Eye (tissue), 1 donor: ENCODE results near the gene OSBPL9.
"Not testable (repeated sequence)": the region's sequence is repeated elsewhere in the genome, so short reads cannot be mapped to it uniquely, and the experiment has no call there.

Experiments used
- DNase-seq: peaks from one replicate; pipeline ENCODE4 v3.0.0-alpha.2; 2015

The OSBPL9 gene

GRCh38 chr1:51717842-51718241 is 101.0 kb downstream of the OSBPL9 start:
- no peak for DNase-seq

GRCh38 chr1:51719146-51719545 is 102.3 kb downstream of the OSBPL9 start:
- DNase-seq = no peak

GRCh38 chr1:51724797-51725196 is 107.9 kb downstream of the OSBPL9 start:
- DNase-seq = no peak

- no peak for DNase-seq
Observed at GRCh38 chr1:51726051-51726450, 109.2 kb downstream of the OSBPL9 start.

GRCh38 chr1:51726544-51727225 is 109.8 kb downstream of the OSBPL9 start:
- no peak for DNase-seq

DNA sequence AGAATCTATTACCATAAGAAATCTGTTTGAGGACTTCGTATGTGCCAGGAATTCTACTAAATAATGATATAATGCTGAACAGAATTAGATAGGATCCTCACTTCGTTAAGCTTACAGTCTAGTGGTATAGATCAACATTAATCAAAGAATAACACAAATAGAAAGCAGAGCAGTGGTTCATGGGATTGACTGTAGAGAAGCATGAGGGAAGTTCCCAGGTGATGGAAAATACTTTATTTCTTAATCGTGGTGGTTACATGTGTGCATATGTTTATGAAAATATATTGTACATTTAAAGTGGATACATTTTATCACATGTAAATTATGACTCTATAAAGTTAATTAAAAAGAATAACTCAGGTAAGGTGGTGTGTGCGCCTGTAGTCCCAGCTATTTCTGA is 110.5 kb downstream of the OSBPL9 start:
- no peak for DNase-seq

- DNase-seq = no peak
Observed at GRCh38 chr1:51728611-51729155, 111.8 kb downstream of the OSBPL9 start.

DNA sequence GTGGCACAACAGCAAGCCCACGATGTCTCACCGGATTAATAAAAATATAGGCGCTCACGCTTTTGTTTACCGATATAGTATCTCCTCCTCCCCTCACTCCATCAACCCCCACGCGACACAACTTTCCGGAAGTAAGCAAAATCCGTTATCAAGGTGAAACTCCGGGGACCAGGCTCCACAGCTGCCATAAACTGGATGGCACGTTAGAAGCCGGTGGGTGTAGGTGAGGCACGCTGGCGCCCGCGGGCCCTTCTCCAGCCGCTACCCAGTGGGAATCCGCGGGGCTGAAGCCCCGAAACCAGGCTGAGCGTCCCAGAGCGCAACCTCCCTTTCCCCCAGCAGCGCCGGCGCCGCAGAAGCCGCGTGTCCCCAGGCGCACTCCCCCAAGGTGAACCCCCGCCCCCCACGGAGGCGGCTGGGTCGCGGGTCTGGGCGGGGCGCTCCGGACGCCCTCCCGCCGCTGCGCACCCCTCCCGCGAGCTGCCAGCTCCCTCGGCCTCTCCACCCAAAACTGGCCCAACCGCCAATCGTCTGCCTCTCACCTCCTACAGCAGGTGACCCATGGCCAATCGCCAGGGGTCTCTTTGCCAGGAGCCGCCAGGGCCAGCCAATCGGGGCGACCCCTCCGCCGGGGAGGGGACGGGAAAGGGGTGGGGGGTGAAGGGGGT is 112.4 kb downstream of the OSBPL9 start:
- DNase-seq = peak; percentile 93

- DNase-seq = no peak
Observed at GRCh38 chr1:51729824-51730301, 113.0 kb downstream of the OSBPL9 start.

- DNase-seq = no peak
Observed at GRCh38 chr1:51731998-51732397, 115.1 kb downstream of the OSBPL9 start.

DNA sequence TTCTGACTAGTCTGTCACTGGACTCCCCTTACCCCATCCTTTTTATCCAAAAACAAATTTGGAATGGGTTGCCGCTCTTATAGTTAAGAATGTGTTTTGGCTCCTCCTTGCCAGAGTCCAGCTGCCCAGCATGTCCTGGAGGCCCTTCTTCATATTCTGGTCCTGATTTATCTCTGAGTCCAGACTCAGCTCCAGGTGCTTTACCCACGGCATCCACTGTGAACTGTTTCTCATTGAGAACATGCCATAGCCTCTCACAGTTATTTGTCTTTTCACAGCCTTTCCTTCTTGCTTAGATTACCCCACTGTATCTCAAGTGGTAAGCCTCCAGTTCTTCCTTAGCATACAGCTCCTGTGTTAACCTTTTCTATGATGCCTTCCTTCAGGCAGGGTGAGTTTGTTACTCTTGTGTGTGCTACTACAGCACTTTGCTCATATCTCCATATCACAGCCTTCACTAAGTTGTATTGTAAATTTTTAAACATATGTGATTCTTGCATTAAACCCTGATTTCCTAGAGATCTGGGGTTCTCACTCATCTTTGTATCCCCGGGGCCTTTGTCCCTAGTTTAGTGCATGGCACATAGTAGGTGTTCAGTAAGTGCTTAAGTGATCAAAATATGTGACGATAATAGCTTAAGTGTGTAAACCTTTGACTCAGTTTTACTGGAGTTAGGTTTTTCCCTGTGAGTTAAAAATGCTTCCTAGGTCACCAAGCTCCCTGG is 116.0 kb downstream of the OSBPL9 start:
- DNase-seq = no peak

GRCh38 chr1:51733426-51733774 is 116.5 kb downstream of the OSBPL9 start:
- not testable (repeated sequence) for DNase-seq

- DNase-seq = peak; percentile 19
Observed at GRCh38 chr1:51733793-51734522, 117.1 kb downstream of the OSBPL9 start.

DNA sequence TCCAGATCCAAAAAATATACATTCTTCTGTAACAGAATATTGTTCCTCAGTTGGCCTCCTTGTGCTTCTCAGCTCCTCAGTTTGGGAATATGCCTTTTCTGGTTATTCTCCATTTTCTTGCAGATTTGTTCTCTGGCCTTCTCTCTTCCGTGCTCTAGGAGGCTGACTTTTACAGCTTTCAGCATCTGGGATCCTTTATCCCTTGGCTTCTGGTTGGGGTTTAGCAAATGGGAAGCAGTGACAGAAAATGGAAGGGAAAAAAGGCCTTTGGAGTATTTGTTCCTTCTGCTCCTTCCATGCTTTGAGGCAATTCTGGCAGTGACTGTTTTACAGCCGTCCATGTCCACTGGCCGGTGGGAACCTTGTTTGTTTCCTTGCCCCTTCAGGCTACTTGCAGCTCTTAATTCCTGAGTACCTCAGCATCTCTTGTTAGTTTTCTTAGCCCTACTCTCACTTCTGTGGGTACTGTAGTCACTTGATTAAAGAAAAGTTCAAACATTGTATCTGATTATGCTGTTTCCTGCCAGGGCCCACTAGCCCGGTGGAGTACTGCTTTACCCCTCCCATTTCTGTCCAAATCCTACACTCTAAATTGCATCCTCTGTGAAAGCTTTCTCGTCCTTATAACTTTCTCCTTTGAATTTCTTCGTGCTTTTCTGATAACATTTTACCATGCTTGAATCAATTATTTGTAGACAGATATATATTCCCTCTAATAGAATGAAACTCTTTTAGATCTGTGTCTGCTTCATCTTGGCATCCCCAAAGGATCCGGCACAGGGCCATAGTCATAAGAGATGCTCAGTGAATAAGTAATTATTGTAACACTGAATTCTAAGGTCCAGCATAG is 118.2 kb downstream of the OSBPL9 start:
- peak; percentile 21 for DNase-seq

DNA sequence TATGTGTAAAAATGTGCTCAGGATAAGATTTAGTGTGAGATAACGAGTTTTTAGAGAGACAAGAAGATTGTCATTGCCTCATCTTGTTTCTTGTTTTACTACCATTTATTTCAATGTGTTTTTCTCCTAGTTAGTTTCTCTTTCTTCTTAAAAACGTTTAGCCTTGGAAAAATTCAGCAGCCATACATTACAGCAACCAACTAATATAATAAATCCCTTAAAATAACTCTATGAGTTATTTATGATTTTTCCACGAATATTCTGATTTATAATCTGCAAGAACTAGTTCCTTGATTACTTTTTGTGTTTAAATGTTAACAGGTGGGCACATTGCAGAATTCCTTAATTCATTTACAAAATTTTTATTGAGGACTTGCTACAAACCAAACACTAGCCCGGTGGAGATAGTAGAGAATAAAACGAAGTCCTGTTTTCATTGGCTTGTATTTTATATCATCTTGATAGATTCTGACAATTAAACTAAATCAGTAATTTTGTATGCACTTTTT is 118.9 kb downstream of the OSBPL9 start:
- no peak for DNase-seq

- DNase-seq = no peak
Observed at GRCh38 chr1:51736702-51737101, 119.8 kb downstream of the OSBPL9 start.

GRCh38 chr1:51738681-51739080 is 121.8 kb downstream of the OSBPL9 start:
- no peak for DNase-seq

DNA sequence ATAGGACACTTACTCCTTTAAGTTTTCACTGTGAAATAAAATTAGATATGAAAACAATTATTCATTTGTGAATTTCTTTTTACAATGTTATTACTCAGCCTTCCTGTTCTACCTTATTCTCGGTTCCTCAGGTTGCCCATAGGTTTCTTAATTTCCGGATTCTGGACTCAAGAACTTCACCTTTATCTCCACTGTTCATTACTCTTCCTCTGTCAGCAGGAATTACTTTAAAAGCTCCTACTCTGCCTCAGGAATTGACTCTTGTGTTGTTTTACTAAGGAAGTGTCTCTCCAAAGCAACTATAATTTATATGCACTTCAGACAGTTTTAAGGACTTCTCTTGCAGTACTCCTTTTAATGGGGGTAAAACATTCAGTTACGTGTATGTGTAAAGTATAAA is 123.8 kb downstream of the OSBPL9 start:
- DNase-seq = no peak

GRCh38 chr1:51741121-51741681 is 124.3 kb downstream of the OSBPL9 start:
- no peak for DNase-seq

DNA sequence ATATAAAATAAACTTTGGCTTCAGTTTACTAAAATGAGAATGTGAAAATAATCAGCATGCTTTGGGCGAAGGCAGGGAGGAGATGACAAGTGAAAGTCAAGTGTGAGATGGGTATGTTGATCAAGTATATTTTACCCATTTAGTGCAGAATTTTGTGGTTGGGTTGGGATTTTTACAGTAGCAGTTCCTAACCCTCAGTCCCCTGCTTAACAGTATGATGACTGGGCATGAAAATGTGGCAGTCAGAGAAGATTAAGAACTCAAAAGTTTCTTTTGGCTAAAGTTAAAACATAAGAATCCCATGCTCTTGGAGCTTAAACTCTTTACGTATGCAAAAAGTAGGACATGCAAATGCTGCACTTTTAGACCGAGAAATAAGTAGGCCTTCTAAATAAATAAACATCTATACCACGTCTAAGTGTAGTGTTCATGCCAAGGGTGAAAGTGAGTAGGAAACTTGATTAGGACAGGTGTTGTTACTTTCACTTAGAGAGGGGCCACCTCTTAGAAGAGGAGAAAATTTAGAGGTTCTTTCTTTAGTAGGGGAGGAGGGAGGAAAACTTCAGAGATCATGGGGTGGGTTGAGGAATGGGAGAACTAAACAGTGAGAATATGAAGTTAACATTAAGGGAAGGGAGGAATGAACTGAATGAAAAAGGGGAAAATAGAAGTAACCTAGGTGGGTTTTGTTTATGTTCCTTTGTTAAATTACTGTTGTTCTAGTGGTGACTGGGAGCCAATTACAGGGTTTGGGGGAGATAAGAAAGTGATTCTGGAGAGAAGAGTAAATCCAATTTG is 127.8 kb downstream of the OSBPL9 start:
- no peak for DNase-seq

DNA sequence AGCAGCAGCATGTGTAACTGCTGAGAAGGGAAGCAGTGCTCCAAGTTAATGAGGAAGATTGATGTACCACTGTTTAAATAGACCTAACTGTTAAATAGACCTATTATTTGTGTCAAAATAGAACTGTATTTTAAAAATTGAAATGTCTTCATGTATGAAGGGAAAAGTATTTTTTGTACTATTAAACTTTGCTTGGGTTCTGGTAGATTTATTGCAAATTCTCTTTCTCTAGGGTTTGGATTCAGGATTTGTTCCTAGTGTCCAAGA is 128.3 kb downstream of the OSBPL9 start:
- no peak for DNase-seq
